ENCODE results near the gene INSRR.

GRCh38 chr1:156847591-156848460, 11.1 kb downstream of the INSRR start:
- TF ChIP-seq REST (IDR thresholded peaks at IDR 0.05; ENCODE audit: insufficient read depth in 1 of 2, low read depth in 2 of 2, low read length in 2 of 2) (no peak), TAF1 (IDR thresholded peaks at IDR 0.05; ENCODE audit: borderline replicate concordance, insufficient read depth, low read length) (no peak), POLR2AphosphoS5 (IDR thresholded peaks at IDR 0.05; ENCODE audit: low read depth, low read length) (no peak), SIN3A (IDR thresholded peaks at IDR 0.05; ENCODE audit: borderline replicate concordance, insufficient read depth, low read length) (no peak)

Data from PFSK-1 (cell line).